Esophagus muscularis mucosa (tissue), 4 donors: ENCODE results near the gene ZNF543. TPM values are rescaled to one million over a fixed set of nuclear protein-coding genes. Genes with fewer than 3 reads are reported as not detected.
A peak's percentile ranks its signal among the peaks of the same experiment; 100 is the strongest.

Experiments used
- DNase-seq: peaks from one replicate; pipeline ENCODE4 v3.0.0-alpha.2; 2017; ENCODE audit errors: extremely low spot score
- H3K27ac ChIP-seq, 4 donors: fragments of 200-600 bp; sonication (generic); replicated peaks in 1 of 4; 1 replicate in 3 of 4; 2 replicates in 1 of 4; pipeline ENCODE4 v1.5.1; 2016 to 2019; ENCODE audit warnings: mild to moderate bottlenecking in 1 of 4
- H3K27me3 ChIP-seq, 4 donors: fragments of 200-600 bp; sonication (generic); one replicate each; pipeline versions ENCODE4 v1.5.1 to v1.6.0; 2016 to 2019
- H3K36me3 ChIP-seq, 4 donors: fragments of 200-600 bp; sonication (generic); one replicate each; pipeline ENCODE4 v1.5.1; 2016 to 2019
- H3K4me1 ChIP-seq, 4 donors: fragments of 200-600 bp; sonication (generic); one replicate each; pipeline ENCODE4 v1.5.1; 2016 to 2019
- H3K4me3 ChIP-seq, 4 donors: fragments of 200-600 bp; sonication (generic); 1 replicate in 2 of 4; 2 replicates in 2 of 4; pipeline ENCODE4 v1.5.1; 2016 to 2019; ENCODE audit warnings: mild to moderate bottlenecking in 4 of 4, moderate library complexity in 1 of 4
- H3K9me3 ChIP-seq, 4 donors: fragments of 200-600 bp; sonication (generic); 1 replicate in 3 of 4; 2 replicates in 1 of 4; pipeline ENCODE4 v1.5.1; 2016 to 2019
- EP300 ChIP-seq: sonication (generic); formaldehyde crosslinking; IDR thresholded peaks from one replicate; pipeline ENCODE4 v1.6.1; 2017; ENCODE audit warnings: antibody characterized with exemption
- POLR2A ChIP-seq: fragments of 450-650 bp; IDR thresholded peaks from one replicate; pipeline ENCODE4 v1.6.1; 2017; ENCODE audit warnings: antibody characterized with exemption, moderate library complexity, mild to moderate bottlenecking, low read depth
- POLR2AphosphoS5 ChIP-seq, 2 donors: sonication (generic); formaldehyde crosslinking; IDR thresholded peaks; one replicate each; pipeline ENCODE4 v1.6.1; 2017; ENCODE audit warnings: antibody characterized with exemption in 2 of 2
- WGBS: methylation state at CpG from one replicate; pipeline ENCODE4 v1.1.5; 2018; 5-methylcytosine and 5-hydroxymethylcytosine counted together
- intact Hi-C: fragments of 100-400 bp; cut with DNase I; formaldehyde crosslinking; loops from one replicate; pipeline ENCODE4 v1.15.1; 2023
- total RNA-seq, 4 donors: library from RNA; depleted of rRNA; stranded (reverse); fragments of >200 nt; gene quantifications; one replicate each; pipeline versions ENCODE4 v1.1.0 to v1.2.1, GENCODE V29; 2016
- TF ChIP-seq, protein P1 (sequence below), 3 experiments: fragments of 200-600 bp in 2 of 3; fragments of 450-650 bp in 1 of 3; sonication (generic) in 2 of 3; IDR thresholded peaks; one replicate each; pipeline ENCODE4 v1.5.1; 2017 to 2019; ENCODE audit warnings: antibody characterized with exemption in 3 of 3, mild to moderate bottlenecking in 2 of 3, moderate library complexity in 1 of 3

Gene ZNF543
- total RNA-seq, 4 donors from 2014 or later: 6.6 to 9.1 (median 8.3) TPM

DNA sequence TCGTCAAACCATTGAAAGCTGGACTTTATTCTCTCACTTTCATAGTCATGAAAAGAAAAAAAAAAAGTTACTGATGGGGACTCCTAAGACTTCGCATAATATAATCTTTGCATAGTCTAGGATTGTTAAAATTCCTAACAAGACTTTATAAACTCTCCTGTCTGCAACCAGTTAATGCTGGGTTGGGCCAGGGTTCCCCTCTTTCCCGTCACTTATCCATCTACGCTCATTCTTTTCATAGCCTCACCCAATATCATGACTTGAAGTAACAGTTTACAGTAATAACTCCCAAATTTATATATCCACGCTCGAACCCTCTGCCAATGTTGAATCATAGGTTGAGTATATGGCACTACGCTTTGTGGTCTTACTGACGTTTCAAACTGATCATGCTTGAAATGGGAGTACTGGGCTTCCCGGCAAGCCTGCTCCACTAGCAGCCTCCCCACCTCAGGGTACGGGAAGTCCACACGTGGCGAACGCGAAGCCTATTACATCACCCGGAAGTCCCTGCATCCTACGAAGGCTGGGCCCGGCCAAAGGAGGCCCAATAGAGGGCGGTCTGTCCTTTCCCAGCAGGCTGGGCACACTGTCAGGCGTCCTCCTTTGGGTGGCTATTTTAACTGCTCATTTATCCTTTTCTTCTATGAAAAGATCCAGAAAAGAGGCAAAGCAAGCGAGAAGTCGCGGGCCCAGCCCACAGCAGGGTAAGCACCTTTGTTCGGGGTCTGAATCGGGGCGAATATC is 40.7 kb upstream of the ZNF543 start:
- intact Hi-C loops: loop anchor here (5.0 to 10.0 kb wide), 2 partner anchors 37 to 75 kb away; partner anchors contain the start of genes ZNF304 and ZNF805
- peak; percentile 96 for TF ChIP-seq EP300
- TF ChIP-seq, protein P1, sequence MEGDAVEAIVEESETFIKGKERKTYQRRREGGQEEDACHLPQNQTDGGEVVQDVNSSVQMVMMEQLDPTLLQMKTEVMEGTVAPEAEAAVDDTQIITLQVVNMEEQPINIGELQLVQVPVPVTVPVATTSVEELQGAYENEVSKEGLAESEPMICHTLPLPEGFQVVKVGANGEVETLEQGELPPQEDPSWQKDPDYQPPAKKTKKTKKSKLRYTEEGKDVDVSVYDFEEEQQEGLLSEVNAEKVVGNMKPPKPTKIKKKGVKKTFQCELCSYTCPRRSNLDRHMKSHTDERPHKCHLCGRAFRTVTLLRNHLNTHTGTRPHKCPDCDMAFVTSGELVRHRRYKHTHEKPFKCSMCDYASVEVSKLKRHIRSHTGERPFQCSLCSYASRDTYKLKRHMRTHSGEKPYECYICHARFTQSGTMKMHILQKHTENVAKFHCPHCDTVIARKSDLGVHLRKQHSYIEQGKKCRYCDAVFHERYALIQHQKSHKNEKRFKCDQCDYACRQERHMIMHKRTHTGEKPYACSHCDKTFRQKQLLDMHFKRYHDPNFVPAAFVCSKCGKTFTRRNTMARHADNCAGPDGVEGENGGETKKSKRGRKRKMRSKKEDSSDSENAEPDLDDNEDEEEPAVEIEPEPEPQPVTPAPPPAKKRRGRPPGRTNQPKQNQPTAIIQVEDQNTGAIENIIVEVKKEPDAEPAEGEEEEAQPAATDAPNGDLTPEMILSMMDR (IDR thresholded peaks at IDR 0.05): peak in 2 of 3 experiments; percentile 26 to 34
- peak; percentile 93 to 95 for TF ChIP-seq POLR2AphosphoS5 (IDR thresholded peaks at IDR 0.05)
- no peak for TF ChIP-seq POLR2A
- WGBS: 9% methylated on average over 15 of the region's 25 CpGs

DNA sequence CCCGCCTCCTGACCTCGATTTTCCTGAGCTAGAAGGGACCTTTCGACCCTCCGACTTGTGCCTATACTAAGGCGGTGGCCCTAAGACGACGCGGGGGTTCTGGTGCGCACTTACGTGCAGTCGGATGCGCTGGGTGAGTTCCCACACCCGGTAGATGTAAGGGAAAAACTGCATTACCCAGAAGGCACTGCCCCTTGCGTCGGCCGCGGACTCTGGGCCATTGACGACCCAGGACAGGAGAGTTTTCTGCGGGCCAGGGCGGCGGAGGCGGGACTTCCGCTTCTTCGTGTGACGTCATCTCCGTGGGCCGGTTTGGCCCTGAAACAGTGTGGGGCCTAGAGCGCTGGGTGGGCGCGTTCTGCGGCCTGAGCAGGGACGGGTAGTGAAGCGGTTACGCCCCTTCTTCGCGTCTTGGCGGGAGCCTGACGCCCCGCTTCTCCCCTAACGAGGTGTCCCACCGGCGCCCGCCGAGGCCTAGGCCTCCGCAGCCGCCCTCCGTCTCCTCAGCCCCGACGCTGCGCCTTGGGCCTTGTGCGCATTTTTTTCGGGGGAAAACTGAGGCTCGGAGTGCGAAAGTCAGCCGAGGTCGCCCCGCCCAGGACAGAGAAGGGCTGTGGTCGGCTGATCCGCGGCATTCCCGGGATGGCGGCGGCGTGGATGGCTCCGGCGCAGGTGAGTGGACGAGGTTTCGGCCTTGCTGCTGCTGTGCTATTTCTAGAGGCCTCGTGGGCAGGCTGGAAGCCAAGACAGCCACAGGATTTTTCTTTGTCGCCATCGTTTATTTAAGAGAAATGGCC is 39.9 kb upstream of the ZNF543 start, which contains the start of gene ZNF460:
Gene ZNF460, plus strand, starts transcription at position 321 of the 797 bp plus-strand sequence. Its CDS starts 322 bp downstream, at position 643.
- Histone ChIP-seq H3K36me3 (peaks cover 12 to 37% (median 17%) of the 10 kb centered on the region in 4 donors), H3K27ac (peak within 1 kb of the TSS; percentile 97 to 100 (median 98)), H3K4me1 (peaks cover 34 to 55% (median 48%) of the 10 kb centered on the region in 4 donors), H3K9me3 (no peaks in the 10 kb centered on the region), H3K4me3 (peak within 1 kb of the TSS; percentile 74 to 92 (median 90)), H3K27me3 (no peaks in the 10 kb centered on the region)
- intact Hi-C loops: loop anchor here (10.0 kb wide), 1 partner anchor 74 kb away; the partner anchor contains the start of gene ZNF304
- TF ChIP-seq POLR2A: peak; percentile 24
- TF ChIP-seq EP300: no peak
- TF ChIP-seq POLR2AphosphoS5 (IDR thresholded peaks at IDR 0.05): peak; percentile 92 to 96
- TF ChIP-seq, protein P1 (IDR thresholded peaks at IDR 0.05): no peak
- 0% methylated on average over 41 of the region's 71 CpGs for WGBS
- peak; percentile 99 for DNase-seq

More for the DNA sequence above, 40.7 kb upstream of the ZNF543 start:
- no peaks in the 10 kb centered on the region for H3K27me3 ChIP-seq
- peak; percentile 97 for DNase-seq
- peak overlapping the region; percentile 74 to 92 (median 90) for H3K4me3 ChIP-seq
- peaks cover 5 to 34% (median 12%) of the 10 kb centered on the region in 4 donors for H3K36me3 ChIP-seq
- peak overlapping the region; percentile 97 to 100 (median 98) for H3K27ac ChIP-seq
- no peaks in the 10 kb centered on the region for H3K9me3 ChIP-seq
- H3K4me1 ChIP-seq: peaks cover 34 to 51% (median 45%) of the 10 kb centered on the region in 4 donors

DNA sequence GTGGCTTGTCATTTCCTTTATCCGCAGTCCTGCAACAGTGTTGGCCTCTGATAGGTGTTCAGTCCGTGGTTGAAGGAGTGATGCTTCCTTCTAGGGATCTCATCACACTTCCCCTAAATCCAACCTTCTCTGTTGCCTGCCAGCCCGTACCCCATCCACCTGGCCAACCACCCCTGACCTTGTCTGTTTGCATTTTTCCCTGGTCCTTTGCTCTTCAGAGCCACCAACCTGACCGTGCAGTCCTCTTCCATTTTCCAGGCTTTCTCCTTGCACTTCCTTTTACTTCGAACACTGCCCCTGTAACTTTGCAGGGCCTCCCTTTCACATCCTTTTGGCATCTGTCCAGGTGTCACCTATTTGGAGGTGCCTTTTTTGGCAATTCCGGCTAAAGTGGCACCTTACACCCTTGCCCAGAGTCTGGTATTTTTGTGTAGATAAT is 39.3 kb upstream of the ZNF543 start:
- TF ChIP-seq, protein P1 (IDR thresholded peaks at IDR 0.05): no peak
- TF ChIP-seq POLR2AphosphoS5 (IDR thresholded peaks at IDR 0.05) (no peak), EP300 (no peak), POLR2A (no peak)
- Histone ChIP-seq H3K36me3 (peaks cover 18 to 41% (median 24%) of the 10 kb centered on the region in 4 donors), H3K4me3 (peak overlapping the region; percentile 74 to 92 (median 90)), H3K9me3 (no peaks in the 10 kb centered on the region), H3K27me3 (no peaks in the 10 kb centered on the region), H3K27ac (peak overlapping the region; percentile 97 to 100 (median 98)), H3K4me1 (peaks cover 34 to 55% (median 48%) of the 10 kb centered on the region in 4 donors)
- DNase-seq: no peak
- 3% methylated on average over 6 of the region's 6 CpGs for WGBS
- intact Hi-C loops: loop anchor here (10.0 kb wide), 1 partner anchor 74 kb away; the partner anchor contains the start of gene ZNF304

- Histone ChIP-seq H3K27ac (peak overlapping the region in 2 of 4 donors; percentile 97 to 100), H3K27me3 (no peaks in the 10 kb centered on the region), H3K9me3 (peaks cover 0 to 1% (median 0%) of the 10 kb centered on the region in 4 donors), H3K4me1 (peaks cover 34 to 55% (median 48%) of the 10 kb centered on the region in 4 donors), H3K36me3 (peaks cover 29 to 47% (median 32%) of the 10 kb centered on the region in 4 donors), H3K4me3 (peak overlapping the region in 3 of 4 donors; percentile 74 to 92 (median 90))
- no peak for DNase-seq
- intact Hi-C loops: loop anchor here (10.0 kb wide), 1 partner anchor 73 kb away; the partner anchor contains the start of gene ZNF304
- WGBS: 82% methylated on average over 5 of the region's 5 CpGs
- TF ChIP-seq, protein P1 (IDR thresholded peaks at IDR 0.05): no peak
- TF ChIP-seq POLR2AphosphoS5 (IDR thresholded peaks at IDR 0.05): no peak
- no peak for TF ChIP-seq EP300
- TF ChIP-seq POLR2A: no peak
Measured at GRCh38 chr19:57282011-57282643, 38.1 kb upstream of the ZNF543 start.
